Measurements from ENCODE around the gene PTPRF.

DNA sequence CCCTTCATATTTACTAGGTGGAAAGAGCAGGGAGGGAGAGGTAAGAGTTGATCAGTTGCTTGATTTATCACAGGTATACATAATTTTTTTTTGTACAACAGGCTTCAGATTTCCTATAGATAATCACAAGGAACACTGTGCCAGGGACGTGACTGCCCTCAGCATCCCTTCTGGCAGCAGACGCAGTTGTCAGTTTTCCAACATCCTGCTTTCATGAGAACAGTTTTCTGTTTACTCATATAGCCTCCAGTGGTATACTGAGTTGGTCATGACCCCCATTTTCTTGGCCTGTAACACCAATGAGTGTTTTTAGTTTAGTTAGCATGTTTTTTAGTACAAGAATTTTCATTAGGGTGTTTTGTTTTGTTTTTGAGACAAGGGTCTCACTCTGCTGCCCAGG is 37.9 kb upstream of the PTPRF start:
- TF ChIP-seq, protein P1, sequence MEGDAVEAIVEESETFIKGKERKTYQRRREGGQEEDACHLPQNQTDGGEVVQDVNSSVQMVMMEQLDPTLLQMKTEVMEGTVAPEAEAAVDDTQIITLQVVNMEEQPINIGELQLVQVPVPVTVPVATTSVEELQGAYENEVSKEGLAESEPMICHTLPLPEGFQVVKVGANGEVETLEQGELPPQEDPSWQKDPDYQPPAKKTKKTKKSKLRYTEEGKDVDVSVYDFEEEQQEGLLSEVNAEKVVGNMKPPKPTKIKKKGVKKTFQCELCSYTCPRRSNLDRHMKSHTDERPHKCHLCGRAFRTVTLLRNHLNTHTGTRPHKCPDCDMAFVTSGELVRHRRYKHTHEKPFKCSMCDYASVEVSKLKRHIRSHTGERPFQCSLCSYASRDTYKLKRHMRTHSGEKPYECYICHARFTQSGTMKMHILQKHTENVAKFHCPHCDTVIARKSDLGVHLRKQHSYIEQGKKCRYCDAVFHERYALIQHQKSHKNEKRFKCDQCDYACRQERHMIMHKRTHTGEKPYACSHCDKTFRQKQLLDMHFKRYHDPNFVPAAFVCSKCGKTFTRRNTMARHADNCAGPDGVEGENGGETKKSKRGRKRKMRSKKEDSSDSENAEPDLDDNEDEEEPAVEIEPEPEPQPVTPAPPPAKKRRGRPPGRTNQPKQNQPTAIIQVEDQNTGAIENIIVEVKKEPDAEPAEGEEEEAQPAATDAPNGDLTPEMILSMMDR (IDR thresholded peaks at IDR 0.05), result no peak
- TF ChIP-seq EZH2 (IDR thresholded peaks at IDR 0.05), result no peak
- TF ChIP-seq EZH2phosphoT487 (IDR thresholded peaks at IDR 0.05), result no peak
